AG09319 (cell line): ENCODE results near the gene MRAP2.
"Not testable (repeated sequence)": the region's sequence is repeated elsewhere in the genome, so short reads cannot be mapped to it uniquely, and the experiment has no call there.

Source experiments
- DNase-seq: peaks from one replicate; pipeline ENCODE4 v3.0.0-alpha.2; 2010; ENCODE audit warnings: low read depth; ENCODE audit errors: extremely low read depth
- CTCF ChIP-seq: IDR thresholded peaks from 2 replicates; pipeline ENCODE4 v1.5.1; 2011; ENCODE audit warnings: low read depth, mild to moderate bottlenecking, inconsistent platforms, low read length, moderate library complexity

MRAP2 gene

DNA sequence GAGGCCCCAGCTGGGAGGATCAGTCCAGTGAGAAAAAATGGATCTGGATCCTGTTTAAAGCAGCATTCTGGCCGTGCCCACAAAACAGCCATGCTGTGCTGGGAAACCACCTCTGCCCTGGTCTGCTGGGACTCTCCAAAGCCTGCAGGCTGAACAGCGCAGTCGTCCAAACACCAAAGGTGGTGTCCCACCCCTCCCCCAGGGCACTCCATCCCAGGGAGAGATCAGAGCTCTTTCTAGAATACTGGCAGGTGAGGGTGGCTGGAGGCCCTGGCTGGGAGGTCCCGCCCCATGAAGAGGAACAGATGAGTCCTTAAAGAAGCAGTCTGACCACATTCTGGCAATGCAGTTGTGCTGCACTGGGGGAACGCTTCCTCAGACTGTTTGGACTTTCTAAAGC, 84.6 kb downstream of the MRAP2 start:
- no peak for DNase-seq
- no peak for TF ChIP-seq CTCF

GRCh38 chr6:84119277-84119676, 85.7 kb downstream of the MRAP2 start:
- DNase-seq, result no peak

GRCh38 chr6:84123186-84123585, 89.6 kb downstream of the MRAP2 start:
- no peak for DNase-seq
- no peak for TF ChIP-seq CTCF

More at GRCh38 chr6:84119277-84119676, 85.7 kb downstream of the MRAP2 start:
- TF ChIP-seq CTCF, result no peak

DNA sequence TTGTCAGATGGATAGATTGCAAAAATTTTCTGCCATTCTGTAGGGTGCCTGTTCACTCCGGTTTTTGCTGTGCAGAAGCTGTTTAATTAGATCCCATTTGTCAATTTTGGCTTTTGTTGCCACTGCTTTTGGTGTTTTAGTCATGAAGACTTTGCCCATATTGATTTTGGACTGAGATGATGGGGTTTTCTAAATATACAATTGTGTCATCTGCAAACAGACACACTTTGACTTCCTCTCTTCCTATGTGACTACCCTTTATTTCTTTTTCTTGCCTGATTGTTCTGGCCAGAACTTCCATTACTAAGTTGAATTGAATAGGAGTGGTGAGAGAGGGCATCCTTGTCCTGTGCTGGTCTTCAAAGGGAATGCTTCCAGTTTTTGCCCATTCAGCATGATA, 96.0 kb downstream of the MRAP2 start:
- DNase-seq, result not testable (repeated sequence)

DNA sequence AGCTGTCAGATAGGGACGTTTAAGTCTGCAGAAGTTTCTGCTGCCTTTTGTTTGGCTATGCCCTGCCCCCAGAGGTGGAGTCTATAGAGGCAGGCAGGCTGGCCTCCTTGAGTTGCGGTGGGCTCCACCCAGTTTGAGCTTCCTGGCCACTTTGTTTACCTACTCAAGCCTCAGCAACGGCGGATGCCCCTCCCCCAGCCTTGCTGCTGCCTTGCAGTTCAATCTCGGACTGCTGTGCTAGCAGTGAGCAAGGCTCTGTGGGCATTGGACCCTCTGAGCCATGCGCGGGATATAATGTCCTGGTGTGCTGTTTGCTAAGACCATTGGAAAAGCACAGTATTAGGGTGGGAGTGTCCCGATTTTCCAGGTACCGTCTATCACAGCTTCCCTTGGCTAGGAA, 99.8 kb downstream of the MRAP2 start:
- DNase-seq, result not testable (repeated sequence)

- TF ChIP-seq CTCF, result no peak
- DNase-seq, result no peak
These were observed 101.7 kb downstream of the MRAP2 start for GRCh38 chr6:84135291-84135690.

DNA sequence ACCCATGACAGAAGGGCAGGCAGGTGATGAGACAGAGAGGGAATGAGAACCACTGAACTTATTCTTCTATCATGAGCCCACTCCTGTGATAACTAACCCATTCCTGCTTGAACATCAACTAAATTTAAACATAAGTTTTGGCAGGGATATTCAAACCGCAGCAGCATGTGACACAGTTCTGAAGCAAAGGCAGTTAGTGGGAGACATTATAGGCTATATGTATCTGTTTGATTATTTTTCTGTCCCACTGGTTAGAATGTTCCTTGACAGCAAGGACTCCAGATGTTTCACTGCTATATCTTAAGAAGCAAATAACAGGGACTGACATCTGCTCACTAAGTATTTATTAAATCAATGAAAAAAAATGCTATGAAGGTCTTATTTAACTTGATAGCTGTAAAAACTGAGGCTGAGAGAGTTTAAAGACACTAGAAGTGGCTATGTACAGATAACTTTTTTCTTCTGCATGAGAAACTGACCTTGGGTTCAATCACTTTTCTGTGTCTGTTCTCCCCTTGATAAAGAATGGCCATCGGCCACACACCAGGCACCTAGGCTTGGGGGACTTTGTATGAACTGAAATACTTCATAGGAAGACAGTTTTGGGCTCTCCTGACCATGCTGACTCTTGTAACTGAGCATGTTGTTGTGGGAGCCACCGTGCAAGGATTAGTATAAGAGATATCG, 102.9 kb downstream of the MRAP2 start:
- no peak for TF ChIP-seq CTCF
- DNase-seq, result no peak

DNA sequence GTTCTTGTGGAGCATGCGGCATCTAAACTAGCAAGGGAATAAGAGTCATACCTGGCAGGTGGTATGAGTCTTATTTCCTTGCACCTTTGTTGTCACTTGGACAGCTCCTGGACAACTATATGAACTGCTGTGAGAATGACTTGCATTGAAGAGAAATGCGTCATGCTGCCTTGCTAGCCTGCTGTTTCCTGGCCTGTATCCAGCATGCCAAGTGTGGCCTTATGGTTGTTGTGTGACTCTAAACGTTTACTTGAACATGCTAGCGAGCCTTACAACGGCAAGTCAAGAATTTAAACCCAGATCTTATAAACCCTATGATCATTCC, 103.4 kb downstream of the MRAP2 start:
- TF ChIP-seq CTCF, result no peak
- no peak for DNase-seq
